GM21526 (cell line): Measurements from ENCODE around the gene RBBP5.

Experiments used
- ATAC-seq: cut with Tn5 transposase; IDR thresholded peaks from one replicate; pipeline ENCODE4 v1.9.1; 2021; ENCODE audit warnings: moderate library complexity; ENCODE audit not compliant: unreplicated experiment, low FRiP score

RBBP5 gene

DNA sequence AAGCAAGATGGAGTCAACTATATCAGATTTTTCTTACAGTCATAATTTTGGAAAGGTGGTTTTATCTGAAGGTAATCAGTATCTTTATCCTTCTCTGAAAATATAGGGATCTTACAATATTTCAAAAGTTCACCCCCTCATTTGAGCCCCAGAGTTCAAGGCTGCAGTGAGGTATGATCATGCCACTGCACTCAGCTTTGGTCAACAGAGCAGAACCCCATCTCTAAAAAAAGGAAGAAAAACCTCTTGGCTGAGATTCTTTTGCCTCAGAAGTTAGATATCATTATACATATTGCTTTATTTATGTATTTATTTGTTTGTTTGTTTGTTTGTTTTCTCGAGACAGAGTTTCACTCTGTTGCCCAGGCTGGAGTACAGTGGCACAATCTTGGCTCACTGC is 11.5 kb upstream of the RBBP5 start:
- ATAC-seq = no peak

DNA sequence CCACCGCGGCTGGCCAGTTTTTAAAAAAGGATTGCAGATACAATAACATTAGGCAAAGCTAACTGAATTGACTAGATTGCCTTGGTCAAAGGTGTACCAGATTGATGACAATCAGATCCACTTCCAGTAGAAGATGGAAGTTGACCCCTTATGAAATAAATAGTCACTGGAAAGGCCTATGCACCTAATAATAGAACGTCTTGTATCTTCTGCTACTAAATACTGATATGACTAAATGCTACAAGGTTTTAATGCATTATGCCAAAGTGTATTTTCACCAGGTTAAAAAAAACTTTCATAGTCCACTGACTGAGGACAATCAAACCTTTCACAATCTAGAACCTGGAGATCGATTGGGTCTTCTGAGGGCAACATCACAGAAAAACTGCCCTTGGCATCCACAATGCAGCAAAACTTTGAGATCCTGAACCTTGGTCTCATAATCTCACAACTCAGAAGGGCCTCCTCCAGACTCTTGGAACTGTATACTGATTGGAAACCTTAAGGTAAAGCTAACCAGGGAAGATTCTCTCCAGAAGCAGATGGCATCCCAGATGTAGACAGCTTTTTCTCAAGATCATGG is 7.8 kb upstream of the RBBP5 start:
- no peak for ATAC-seq

DNA sequence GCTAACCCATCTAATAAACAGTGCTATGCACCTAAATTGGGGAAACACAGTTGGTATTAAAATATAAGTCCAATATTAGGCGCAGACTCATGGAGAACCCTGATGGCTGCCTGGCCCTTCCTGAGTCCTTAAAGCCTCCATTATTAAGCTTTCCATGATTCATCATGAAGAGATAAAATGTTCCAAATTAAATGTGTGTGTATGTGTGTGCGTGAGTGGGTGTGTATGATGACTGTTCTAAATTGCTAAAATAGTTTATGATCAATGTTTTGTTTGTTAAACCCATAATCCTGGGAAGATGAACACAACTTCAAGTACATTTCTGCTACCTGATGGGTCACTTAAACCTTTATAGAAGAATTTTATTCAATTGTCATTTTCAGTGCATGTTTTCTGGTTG is 6.3 kb upstream of the RBBP5 start:
- no peak for ATAC-seq

DNA sequence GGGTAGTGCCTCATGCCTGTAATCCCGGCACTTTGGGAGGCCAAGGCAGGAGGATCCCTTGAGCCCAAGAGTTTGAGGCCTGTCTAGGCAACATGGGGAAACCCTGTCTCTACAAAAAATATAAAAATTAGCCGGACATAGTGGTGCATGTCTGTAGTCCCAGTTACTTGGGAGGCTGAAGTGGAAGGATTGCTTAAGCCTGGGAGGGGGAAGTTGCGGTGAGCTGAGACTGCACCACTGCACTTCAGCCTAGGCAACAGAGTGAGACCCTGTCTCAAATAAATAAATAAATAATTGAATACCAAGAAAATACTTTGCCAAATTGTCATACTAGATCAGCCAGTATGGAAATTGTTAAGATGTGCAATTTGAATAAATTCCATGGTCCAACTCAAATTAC is 5.9 kb upstream of the RBBP5 start:
- ATAC-seq = no peak

DNA sequence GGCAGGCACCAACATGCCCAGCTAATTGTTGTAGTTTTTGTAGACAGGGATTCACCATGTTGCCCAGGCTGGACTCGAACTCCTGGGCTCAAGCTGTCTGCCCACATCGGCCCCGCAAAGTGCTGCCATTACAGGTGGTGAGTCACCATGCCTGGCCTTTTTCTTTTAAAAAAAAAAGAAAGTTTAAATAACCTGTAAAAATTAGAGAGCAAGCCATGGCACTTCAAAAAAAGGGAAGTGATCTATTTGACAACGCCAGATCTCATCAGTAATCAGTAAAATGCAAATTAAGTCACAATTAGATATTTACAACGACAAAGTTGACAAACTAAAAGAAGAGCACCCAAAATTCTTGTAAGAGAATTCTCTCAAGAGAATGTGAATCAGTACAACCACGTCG is 2.9 kb upstream of the RBBP5 start:
- no peak for ATAC-seq

DNA sequence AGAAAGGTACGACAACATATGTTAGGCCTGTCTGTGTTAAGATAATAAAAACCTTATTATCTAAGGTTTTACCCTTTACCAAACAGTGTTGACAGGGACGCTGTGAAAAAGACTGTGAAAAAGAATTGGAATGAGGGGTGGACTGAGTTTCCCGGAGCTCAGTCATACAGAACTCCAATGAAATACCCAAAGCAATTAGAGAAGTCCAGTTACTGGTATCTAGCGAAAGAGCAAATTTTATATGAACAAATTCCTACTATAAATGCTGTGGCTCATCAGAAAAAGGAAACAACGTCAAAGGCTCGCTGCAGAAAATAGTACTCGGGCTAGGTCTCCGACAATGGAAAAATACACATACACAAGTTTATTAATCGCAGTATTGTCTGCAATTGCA is 708 bp upstream of the RBBP5 start:
- ATAC-seq = peak; percentile 6

DNA sequence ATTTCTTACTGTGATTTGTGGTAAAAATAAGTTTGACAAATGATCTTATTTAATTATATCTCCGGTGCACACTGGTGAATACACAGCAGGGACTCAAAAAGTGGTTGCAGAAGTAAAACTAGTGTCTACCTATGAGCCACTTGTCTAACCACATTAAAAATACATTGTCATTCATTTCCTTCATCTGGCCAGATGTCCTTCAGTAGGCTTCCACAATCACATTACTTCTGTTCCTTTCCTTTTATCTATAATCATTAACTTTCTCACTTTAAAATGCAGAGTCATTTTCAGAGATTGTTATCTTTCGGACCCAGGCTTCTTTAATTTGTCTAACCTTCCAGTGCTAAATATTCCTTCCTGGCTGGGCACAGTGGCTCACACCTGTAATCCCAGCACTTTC is 3.0 kb downstream of the RBBP5 start:
- no peak for ATAC-seq

DNA sequence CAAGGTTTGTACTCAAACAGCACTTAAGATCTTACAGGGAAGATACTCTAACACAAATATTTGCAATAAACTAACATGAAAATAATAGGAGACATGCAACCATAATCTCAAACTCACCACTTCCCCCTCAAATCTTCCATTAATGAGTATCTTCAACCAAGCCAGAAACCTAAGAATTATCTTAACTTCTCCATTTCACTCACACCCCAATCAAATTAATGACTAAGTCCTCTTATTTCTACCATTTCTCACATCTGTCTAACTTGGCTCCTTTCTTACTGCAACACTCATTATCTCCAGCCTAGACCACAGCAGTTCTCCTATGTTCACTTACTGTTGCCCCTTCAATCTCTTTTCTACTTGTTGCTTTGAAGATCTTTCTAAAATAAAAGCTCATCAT is 10.4 kb downstream of the RBBP5 start:
- no peak for ATAC-seq

DNA sequence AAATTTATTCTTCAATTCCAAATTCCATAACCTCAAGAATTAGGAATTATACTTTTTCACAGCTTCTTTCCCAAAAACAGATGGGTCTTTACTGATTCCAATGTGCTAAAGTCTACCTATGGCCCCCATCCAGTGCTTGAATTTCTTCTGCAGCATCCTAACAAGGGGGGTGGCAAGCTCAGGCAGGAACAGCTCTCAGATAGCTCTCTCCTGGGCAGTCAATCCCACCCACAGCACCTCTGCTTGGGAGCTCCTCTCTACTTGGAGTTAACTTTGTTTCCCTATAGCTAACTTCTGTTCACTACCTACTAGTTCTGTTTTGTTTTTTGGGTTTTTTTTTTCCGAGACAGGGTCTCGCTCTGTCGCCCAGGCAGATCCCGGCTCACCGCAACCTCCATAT is 12.1 kb downstream of the RBBP5 start:
- ATAC-seq = no peak

DNA sequence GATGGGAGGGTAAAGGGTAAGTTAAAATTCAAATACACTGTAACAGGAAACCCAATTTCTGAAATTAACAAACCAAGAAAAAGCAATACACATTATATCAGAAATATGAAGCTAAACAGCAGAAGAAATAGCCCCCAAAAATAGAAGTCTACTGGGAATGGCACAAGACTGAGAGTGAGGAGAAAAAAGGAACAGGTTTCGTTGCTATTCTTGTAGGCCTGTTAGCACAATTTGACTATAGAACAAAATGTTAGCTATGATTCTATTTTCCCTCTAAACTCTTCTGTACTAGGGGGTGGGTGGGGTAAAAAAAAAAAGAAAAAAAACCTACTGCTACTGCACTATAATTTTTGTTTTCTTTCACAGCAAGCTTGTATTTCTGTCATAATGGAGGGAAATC is 12.5 kb downstream of the RBBP5 start:
- no peak for ATAC-seq

DNA sequence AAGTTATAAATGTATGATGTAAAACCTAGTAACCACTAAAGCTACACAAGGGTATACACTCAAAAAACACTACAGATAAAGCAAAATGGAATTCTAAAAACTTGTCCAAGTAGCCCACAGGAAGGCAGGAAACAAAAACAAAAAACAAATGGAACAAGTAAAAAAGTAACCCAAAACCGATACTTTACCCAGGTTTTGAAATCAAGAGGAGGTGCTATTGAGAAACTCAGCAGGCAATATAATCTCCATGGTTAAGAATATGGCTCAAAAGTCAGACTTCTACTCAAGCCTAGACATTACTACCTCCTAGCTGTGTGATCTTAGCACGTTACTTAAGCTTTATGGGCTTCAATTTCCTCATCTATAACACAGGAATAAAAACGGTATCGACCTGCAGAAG is 13.3 kb downstream of the RBBP5 start:
- no peak for ATAC-seq

DNA sequence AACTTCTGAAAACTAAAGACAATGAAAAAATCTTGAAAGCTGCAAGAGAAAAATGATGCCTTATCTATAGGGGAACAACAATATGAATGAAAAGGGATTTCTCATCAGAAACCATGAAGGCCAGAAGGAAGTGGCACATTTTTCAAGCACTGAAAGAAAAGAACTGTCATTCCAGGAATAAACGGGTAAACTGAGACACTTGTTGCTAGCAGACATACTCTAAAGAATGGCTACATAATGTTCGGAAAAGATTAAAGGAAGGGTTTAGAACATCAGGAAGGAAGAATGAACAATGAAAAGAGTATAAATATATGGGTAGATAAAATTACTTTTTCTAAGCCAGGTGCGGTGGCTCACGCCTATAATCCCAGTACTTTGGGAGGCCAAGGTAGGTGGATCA is 14.5 kb downstream of the RBBP5 start:
- ATAC-seq = no peak

DNA sequence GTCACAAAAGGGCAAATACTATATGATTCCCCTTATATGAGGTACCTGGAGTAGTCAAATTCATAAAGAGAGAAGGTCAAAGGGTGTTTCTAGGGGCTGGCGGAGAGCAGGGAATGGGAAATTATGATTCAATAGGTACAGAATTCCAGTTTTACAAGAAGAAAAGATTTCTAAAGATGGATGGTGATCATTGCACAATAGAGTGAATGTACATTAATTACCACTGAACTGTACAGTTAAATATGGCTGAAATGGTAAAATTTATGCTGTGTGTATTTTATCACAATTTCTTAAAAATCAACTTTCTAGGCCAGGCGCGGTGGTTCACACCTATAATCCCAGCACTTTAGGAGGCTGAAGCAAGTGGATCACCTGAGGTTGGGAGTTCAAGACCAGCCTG is 19.4 kb downstream of the RBBP5 start:
- ATAC-seq = no peak

DNA sequence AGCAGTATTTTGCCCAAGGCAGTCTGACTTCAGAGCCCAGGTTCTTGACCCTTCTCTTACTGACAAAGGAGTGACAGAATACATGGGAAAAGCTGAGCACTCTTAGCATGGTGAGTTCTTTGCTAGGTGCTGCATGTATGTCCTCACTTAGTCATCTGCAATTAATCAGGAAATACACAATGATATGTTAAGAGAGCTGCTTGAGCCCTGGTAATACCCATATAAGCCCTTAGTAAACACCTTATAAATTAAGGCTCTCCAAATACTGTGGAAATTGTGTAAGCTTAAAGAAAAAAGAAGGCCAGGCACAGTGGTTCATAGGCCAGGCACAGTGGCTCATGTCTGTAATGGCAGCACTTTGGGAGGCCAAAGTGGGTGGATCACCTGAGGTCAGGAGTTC is 23.5 kb downstream of the RBBP5 start:
- ATAC-seq = no peak

DNA sequence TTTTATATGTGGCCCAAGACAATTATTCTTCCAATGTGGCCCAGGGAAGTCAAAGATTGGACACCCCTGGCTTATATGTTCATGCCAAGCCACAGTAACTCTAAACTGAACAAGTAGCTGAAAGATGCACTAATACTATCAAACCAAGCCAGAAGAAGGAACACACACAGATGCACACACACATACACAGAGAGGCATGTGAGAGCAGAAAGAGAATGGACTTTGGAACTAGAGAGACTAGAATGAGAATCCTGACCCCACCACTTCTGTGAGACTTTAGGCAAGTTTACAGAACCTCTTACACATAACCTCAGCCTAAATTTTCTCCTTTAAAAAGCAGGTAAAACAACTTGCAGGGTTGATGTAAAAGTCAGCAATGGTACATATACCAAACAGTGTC is 26.4 kb downstream of the RBBP5 start:
- no peak for ATAC-seq

DNA sequence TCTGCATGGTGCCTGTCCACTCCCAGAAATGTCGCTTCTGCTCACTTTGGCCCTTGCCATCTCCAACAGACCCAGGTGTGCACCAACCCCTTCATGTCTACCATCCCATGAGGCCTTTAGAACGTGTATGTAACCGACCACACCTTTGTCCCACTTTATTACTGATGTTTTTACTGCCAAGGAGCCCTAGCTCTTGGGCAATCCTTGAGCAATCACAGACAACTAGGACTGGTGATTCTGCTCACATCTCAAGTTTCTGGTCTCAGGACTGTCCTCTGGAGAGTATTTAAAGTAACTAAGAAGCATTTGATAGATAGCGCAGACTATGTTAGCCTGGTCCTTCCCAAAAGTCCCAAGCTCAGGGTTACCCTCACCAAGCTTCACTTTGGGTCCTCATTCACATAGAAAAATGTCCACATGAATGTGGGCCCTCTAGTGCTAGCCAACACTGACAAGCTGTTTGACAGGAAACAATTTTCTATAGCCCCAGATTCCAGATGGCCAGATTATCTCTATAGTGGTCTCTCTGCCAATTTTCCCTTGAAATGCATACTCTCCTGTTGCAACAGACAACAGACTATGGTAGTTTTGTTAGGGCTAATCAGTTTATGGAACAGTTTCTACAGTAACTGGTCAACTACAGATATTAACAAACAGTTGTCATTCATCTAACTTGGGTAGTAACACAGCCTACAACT is 30.6 kb downstream of the RBBP5 start:
- ATAC-seq = no peak

DNA sequence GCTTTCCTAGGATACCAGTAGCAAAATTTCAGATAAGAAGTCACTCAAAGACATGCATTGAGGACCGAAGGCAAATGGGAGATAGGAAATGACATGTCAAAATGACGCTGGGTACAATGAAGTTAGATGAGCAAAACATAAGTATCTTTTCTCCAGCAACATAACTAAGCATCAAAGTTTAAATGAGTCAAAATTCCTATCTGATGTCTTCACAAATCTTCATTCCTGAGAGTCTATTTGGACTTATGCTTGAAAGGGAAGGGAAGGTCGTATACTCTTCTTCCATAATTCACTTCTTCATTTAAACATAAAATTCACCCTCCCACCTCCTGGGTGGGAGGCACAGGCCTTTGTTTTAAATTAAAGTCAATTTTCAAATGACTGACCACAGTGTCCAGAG is 33.4 kb downstream of the RBBP5 start:
- ATAC-seq = no peak

DNA sequence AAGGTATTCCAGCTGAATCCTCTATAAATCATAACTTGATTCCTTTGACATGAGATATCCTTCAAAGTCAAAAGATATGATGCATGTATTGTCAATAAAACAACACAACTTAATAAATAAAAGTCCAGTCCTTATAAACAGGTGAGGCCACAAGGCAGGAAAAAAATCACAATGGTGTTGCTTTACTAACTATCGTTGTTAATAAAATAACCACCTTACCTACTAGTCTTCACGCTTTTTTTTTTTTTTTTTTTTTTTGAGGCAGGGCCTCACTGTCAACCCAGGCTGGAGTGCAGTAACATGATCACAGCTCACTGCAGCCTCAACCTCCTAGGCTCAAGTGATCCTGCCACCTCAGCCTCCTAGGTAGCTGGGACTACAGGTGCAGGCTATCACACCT is 37.4 kb downstream of the RBBP5 start, which contains the start of gene TMEM81:
TSS of gene TMEM81 (minus strand) at position 101 of the 400 bp plus-strand sequence. CDS start 140 bp downstream, outside the sequence.
- no peak for ATAC-seq

DNA sequence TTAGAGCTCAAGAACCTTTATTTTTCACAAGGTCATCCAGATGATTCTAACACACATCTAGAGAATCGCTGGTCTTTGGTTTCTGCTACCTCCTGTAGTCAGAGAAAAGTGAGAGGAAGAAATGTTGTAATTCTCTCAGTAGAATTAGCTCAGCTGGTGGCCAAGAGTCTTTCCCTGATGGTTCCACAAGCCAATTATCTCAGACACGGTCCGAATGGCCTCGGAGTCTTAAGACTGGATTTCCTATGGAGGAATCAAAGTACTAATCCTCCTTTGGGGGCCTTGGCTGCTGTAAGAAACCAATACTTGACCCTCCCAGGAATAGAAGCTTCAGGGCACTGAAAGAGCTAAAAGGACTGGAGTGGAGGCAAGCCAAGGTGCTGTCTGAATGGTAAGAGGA is 39.3 kb downstream of the RBBP5 start:
- ATAC-seq = no peak

DNA sequence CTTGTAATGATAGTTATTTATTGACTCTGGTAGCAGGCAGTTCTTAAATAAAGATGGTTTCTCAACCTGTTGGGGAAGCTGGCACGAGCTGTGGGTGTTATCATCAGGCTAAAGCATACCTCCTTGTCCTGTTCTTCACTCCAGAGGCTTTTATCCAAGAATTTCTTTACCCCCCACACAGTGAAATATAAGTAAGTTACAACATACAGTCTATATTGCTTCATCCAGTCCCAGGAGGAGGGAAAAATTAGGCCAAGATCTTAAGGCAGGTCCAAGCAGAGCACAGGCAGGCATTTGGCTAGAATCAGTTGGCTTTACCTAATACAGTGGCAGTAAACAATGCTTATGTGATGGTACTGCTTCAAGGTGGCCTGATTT is 43.9 kb downstream of the RBBP5 start:
- ATAC-seq = no peak

DNA sequence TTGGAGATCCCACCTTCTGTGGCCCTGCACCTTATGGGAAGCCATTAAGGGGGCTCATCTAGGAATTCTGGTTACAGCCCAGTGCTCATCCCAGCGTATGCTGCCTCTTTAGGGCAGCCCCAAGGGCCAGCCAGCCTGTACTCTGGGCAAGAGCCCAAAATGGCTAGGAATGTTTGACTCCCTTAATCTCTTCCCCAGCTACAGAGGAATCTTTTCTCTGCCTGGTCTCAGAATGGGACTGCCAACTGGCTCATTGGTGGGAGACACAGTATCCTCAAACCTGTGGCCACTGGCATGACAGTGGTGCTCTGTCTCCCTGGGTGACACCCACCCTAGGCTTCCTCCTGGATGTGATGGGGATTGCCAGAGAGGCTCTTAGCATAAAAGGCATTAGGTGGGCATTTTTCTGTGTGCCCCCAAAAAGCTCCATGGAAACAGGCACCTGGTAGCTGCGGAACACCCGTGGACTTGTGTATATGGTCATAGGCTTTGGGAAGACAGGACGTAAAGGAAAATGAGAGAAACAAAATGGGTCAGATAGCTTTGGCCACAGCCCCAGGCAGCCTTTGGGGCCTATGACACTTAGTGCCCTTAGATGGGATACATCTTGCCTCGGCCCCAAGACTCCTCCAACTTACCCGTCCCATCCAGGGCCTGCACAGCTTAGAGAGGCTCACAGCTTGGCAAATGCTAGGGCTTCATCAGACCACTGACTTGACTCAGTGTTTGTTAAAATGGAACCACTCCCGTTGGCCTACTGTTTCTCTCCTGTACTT is 44.4 kb downstream of the RBBP5 start:
- ATAC-seq = no peak

DNA sequence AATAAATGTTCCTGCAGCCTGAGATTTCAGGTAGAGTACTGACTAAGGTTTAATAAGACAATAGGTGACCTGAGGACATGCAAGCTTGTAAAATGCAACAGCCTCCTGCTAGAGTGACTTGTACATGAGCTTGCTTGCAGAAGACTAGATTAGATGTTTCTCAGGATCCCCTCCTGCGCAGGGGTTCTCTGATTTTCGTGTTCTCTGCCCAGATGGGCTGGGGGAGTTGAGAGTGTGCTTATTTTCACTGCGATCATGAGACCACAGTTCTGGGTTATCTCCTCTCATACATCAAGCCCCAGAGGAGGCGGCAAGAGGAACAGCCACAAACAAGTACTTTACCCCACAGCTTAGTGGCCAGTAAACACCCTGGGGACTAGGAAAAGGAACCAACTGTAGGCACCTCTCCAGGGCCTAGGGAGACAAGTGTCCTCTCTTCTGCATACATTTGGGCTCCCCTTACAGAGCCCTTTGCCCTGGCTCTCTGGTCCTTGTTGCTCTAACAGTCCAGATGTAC is 45.5 kb downstream of the RBBP5 start:
- ATAC-seq = no peak
